ENCODE data around the gene TSPAN1.

- TF ChIP-seq GABPA (IDR thresholded peaks at IDR 0.05; ENCODE audit: low read depth) = no peak
- peak; percentile 42 for TF ChIP-seq JUND (IDR thresholded peaks at IDR 0.05)
- no peak for TF ChIP-seq CTCF (IDR thresholded peaks at IDR 0.05)
- TF ChIP-seq, protein P1, sequence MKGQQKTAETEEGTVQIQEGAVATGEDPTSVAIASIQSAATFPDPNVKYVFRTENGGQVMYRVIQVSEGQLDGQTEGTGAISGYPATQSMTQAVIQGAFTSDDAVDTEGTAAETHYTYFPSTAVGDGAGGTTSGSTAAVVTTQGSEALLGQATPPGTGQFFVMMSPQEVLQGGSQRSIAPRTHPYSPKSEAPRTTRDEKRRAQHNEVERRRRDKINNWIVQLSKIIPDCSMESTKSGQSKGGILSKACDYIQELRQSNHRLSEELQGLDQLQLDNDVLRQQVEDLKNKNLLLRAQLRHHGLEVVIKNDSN (IDR thresholded peaks at IDR 0.05; ENCODE audit: borderline replicate concordance, low read depth) = no peak
- TF ChIP-seq, protein P2, sequence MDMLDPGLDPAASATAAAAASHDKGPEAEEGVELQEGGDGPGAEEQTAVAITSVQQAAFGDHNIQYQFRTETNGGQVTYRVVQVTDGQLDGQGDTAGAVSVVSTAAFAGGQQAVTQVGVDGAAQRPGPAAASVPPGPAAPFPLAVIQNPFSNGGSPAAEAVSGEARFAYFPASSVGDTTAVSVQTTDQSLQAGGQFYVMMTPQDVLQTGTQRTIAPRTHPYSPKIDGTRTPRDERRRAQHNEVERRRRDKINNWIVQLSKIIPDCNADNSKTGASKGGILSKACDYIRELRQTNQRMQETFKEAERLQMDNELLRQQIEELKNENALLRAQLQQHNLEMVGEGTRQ (IDR thresholded peaks at IDR 0.05; ENCODE audit: borderline replicate concordance, low read depth, low read length) = no peak
- TF ChIP-seq TCF12 (IDR thresholded peaks at IDR 0.05) = peak; percentile 30; the same call in 1 of the 2 replicates
These were observed 42.2 kb upstream of the TSPAN1 start, which contains the start of gene PIK3R3 for GRCh38 chr1:46132529-46133180.
